ENCODE results near the gene RALGPS2. TPM values are rescaled to one million over a fixed set of nuclear protein-coding genes. Genes with fewer than 3 reads are reported as not detected.

The RALGPS2 gene
- polyA plus RNA-seq, 1 experiment, result 67.2 TPM

DNA sequence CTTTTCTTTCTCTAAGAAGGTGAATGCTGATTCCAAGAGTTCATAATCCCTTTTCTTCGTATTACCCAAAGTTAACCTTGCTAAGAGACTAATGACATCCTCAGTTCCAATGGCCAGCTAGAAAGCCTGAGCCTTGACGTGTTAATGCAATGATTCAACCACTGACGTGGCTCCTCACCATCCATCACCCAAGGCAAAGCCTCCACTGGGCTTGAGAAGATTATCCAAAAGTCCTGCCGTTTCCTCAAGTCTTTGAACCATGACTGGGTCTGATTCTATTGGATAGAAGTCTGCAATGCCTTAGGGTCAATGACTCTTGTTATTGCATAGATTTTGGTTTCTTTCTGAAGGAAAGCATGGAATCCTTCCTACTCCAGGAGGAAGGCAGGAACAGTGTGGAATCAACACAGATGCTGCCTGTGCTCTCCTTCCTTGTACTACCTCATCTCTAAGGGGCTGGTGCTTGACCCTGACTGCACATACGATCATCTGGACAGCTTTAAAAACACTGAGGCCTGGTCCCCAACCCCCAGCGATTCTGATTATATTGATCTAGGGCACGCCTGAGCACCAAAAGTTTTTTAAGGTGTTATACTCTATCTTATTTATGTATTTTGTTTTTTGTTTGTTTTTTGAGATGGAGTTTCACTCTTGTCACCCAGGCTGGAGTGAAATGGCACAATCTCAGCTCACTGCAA, 215.2 kb downstream of the RALGPS2 start:
- Histone ChIP-seq H3K27me3 (ENCODE audit: control insufficient read depth, insufficient read depth, low read length) (no peaks in the 10 kb centered on the region), H3K4me3 (ENCODE audit: low read depth, low read length) (no peak overlapping the region), H3K9me3 (ENCODE audit: control insufficient read depth, insufficient read depth, low read length) (no peaks in the 10 kb centered on the region), H3K27ac (ENCODE audit: low read depth, low read length) (peak overlapping the region; percentile 57)
- TF ChIP-seq, protein P1, sequence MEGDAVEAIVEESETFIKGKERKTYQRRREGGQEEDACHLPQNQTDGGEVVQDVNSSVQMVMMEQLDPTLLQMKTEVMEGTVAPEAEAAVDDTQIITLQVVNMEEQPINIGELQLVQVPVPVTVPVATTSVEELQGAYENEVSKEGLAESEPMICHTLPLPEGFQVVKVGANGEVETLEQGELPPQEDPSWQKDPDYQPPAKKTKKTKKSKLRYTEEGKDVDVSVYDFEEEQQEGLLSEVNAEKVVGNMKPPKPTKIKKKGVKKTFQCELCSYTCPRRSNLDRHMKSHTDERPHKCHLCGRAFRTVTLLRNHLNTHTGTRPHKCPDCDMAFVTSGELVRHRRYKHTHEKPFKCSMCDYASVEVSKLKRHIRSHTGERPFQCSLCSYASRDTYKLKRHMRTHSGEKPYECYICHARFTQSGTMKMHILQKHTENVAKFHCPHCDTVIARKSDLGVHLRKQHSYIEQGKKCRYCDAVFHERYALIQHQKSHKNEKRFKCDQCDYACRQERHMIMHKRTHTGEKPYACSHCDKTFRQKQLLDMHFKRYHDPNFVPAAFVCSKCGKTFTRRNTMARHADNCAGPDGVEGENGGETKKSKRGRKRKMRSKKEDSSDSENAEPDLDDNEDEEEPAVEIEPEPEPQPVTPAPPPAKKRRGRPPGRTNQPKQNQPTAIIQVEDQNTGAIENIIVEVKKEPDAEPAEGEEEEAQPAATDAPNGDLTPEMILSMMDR (IDR thresholded peaks at IDR 0.05; ENCODE audit: low read depth, low read length), result no peak
- ChIA-PET POLR2A (no interaction called here), CTCF (no interaction called here)
- DNase-seq (ENCODE audit: low read depth, low spot score), result peak; percentile 46

GRCh38 chr1:178941261-178941689, 216.2 kb downstream of the RALGPS2 start:
- ChIA-PET POLR2A (interaction anchor here (0.6 kb wide), 1 partner anchor 16 kb away, joined by 4 read pairs; no protein-coding TSS in a partner anchor), CTCF (no interaction called here)
- no peak overlapping the region for H3K4me3 ChIP-seq (ENCODE audit: low read depth, low read length)
- TF ChIP-seq, protein P1 (IDR thresholded peaks at IDR 0.05; ENCODE audit: low read depth, low read length), result no peak
- no peak for DNase-seq (ENCODE audit: low read depth, low spot score)
- H3K27me3 ChIP-seq (ENCODE audit: control insufficient read depth, insufficient read depth, low read length), result no peaks in the 10 kb centered on the region
- H3K9me3 ChIP-seq (ENCODE audit: control insufficient read depth, insufficient read depth, low read length), result no peaks in the 10 kb centered on the region
- H3K27ac ChIP-seq (ENCODE audit: low read depth, low read length), result no peak overlapping the region

GRCh38 chr1:178941849-178942248, 216.8 kb downstream of the RALGPS2 start:
- no peak overlapping the region for H3K4me3 ChIP-seq (ENCODE audit: low read depth, low read length)
- no peak for DNase-seq (ENCODE audit: low read depth, low spot score)
- no peaks in the 10 kb centered on the region for H3K9me3 ChIP-seq (ENCODE audit: control insufficient read depth, insufficient read depth, low read length)
- TF ChIP-seq, protein P1 (IDR thresholded peaks at IDR 0.05; ENCODE audit: low read depth, low read length), result no peak
- H3K27ac ChIP-seq (ENCODE audit: low read depth, low read length), result no peak overlapping the region
- no peaks in the 10 kb centered on the region for H3K27me3 ChIP-seq (ENCODE audit: control insufficient read depth, insufficient read depth, low read length)
- ChIA-PET POLR2A (interaction anchor here (0.6 kb wide), 1 partner anchor 15 kb away, joined by 4 read pairs; no protein-coding TSS in a partner anchor), CTCF (no interaction called here)

DNA sequence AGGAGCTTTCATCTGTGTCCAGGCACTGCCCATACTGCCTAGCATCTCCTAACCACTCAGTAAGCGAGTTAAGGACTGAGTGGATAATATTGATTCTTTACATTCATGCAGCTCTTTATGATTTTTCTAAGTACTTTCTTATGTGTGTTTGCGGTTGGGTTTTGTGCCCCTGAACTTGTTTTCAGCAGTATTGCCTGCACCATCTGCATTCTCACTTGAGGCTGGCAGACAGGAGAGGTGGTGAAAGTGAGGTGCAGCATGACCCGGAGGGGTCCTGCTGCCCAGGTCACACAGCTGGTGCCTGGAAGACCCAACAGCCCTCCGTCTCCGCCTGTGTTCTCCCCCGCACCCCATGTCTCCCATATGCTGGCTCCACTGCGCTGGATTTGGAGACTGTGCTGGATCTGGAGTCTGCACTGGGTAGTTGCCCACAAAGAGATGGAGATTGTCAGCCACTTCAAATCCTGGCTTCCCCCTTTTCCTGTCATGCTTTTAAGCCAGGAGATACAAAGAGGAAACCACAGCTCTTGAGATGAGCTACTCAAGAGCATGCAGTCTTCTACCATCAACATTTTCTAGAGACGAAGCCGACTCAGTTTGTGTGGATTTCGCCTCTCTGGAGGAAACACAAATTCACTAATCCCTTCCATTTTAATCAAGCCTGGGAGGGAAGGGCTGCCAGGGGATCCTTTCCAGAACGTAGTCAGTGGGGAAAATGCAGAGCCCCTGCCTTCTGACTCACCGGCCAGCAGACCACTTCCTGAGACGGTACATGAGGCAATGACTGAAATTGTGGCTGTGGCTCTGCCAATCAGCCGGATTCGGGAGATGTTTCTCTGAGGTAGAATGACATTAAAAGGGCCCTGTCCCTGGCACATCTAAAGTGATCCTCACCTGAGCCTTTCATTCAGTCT, 217.5 kb downstream of the RALGPS2 start:
- TF ChIP-seq, protein P1 (IDR thresholded peaks at IDR 0.05; ENCODE audit: low read depth, low read length), result no peak
- Histone ChIP-seq H3K27ac (ENCODE audit: low read depth, low read length) (peak overlapping the region; percentile 21), H3K4me3 (ENCODE audit: low read depth, low read length) (no peak overlapping the region), H3K27me3 (ENCODE audit: control insufficient read depth, insufficient read depth, low read length) (no peaks in the 10 kb centered on the region), H3K9me3 (ENCODE audit: control insufficient read depth, insufficient read depth, low read length) (no peaks in the 10 kb centered on the region)
- no peak for DNase-seq (ENCODE audit: low read depth, low spot score)
- ChIA-PET CTCF (interaction anchor here (0.6 kb wide), 1 partner anchor 508 kb away, joined by 3 read pairs; no protein-coding TSS in a partner anchor), POLR2A (no interaction called here)

GRCh38 chr1:178944729-178945128, 219.7 kb downstream of the RALGPS2 start:
- POLR2A ChIA-PET, result no interaction called here

More at GRCh38 chr1:178944729-178945128, 219.7 kb downstream of the RALGPS2 start:
- no peak overlapping the region for H3K27ac ChIP-seq (ENCODE audit: low read depth, low read length)
- CTCF ChIA-PET, result no interaction called here
- TF ChIP-seq, protein P1 (IDR thresholded peaks at IDR 0.05; ENCODE audit: low read depth, low read length), result no peak
- DNase-seq (ENCODE audit: low read depth, low spot score), result no peak
- H3K27me3 ChIP-seq (ENCODE audit: control insufficient read depth, insufficient read depth, low read length), result no peaks in the 10 kb centered on the region
- H3K4me3 ChIP-seq (ENCODE audit: low read depth, low read length), result no peak overlapping the region
- H3K9me3 ChIP-seq (ENCODE audit: control insufficient read depth, insufficient read depth, low read length), result no peaks in the 10 kb centered on the region

Measured in AG04450 (cell line).